Measurements from ENCODE around the gene RPL29. TPM values are rescaled to one million over a fixed set of nuclear protein-coding genes. Genes with fewer than 3 reads are reported as not detected.

Gene RPL29
- total and polyA plus RNA-seq, 2 of the 8 experiments (the other 6 are each of a cell fraction or from before 2014, with no cell fraction given): 1,467 to 2,660 TPM

DNA sequence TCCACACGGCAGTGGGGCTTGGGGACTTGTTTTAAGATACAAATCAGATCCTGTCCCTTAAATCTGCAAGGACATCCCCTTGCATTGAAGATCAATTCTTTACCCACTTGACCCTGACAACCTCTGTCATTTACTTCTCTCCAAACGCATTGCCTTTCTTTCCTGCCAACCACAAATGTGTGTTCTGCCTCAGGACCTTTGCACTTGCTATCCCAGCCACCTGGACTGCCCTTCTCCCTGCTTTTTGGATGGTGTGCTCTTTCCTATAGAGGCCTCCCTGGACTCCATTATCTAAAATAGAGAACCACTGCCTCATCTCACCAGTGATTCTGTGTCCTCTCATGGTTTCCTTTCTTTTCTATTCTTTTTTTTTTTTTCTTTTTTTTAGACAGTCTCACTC is 1.5 kb upstream of the RPL29 start:
- FAIRE-seq (no peak), DNase-seq (ENCODE audit: low read depth in 1 of 2, low spot score in 2 of 2) (no peak)
- Histone ChIP-seq H2BK5ac (ENCODE audit: low read depth, low read length) (no peak overlapping the region), H2BK120ac (replicated peaks; ENCODE audit: low read depth, low read length) (no peak overlapping the region), H3K23me2 (ENCODE audit: low read depth, low read length) (peaks cover 5% of the 10 kb centered on the region; the same call in 1 of the 2 replicates), H4K91ac (replicated peaks; ENCODE audit: insufficient read length, low read length) (no peak overlapping the region), H3K23ac (ENCODE audit: insufficient read length) (no peak overlapping the region), H4K20me1 (replicated peaks in 1 of 2; ENCODE audit: control insufficient read depth in 1 of 2, insufficient read depth in 2 of 2, low read length in 2 of 2) (peaks cover under 1 to 6% of the 10 kb centered on the region in 2 experiments), H3K27ac (ENCODE audit: low read depth, low read length) (no peak overlapping the region), H3K27me3 (replicated peaks in 1 of 4; ENCODE audit: control insufficient read depth in 3 of 4, extremely low read depth in 1 of 4, insufficient read depth in 3 of 4, low read length in 3 of 4) (no peaks in the 10 kb centered on the region; a peak in 1 of 7 replicates), H2AK5ac (ENCODE audit: low read depth, low read length) (no peak overlapping the region), H3K4me1 (replicated peaks in 1 of 4; ENCODE audit: control insufficient read depth in 3 of 4, insufficient read depth in 4 of 4, low read length in 3 of 4) (peaks cover 8 to 24% (median 10%) of the 10 kb centered on the region in 4 experiments), H4K8ac (ENCODE audit: extremely low read depth, insufficient read depth, low read length) (no peak overlapping the region), H3K14ac (ENCODE audit: insufficient read length) (no peak overlapping the region), H3K18ac (ENCODE audit: extremely low read depth, low read length) (no peak overlapping the region), H3K56ac (replicated peaks; ENCODE audit: insufficient read length, low read depth, low read length) (no peak overlapping the region), H4K5ac (ENCODE audit: insufficient read length, low read depth, low read length) (no peak overlapping the region), H3K4me2 (ENCODE audit: insufficient read depth in 1 of 2, low read depth in 2 of 2, low read length in 2 of 2) (no peak overlapping the region; a peak in 1 of 4 replicates), H2BK12ac (ENCODE audit: low read depth, low read length) (no peak overlapping the region), H3K4ac (replicated peaks; ENCODE audit: insufficient read length, low read depth, low read length) (no peak overlapping the region), H3K9ac (replicated peaks in 1 of 4; ENCODE audit: extremely low read depth in 1 of 4, low read depth in 3 of 4, low read length in 3 of 4) (no peak overlapping the region), H2BK20ac (ENCODE audit: low read length) (no peak overlapping the region), H3K79me1 (ENCODE audit: low read depth, low read length) (peaks cover 4% of the 10 kb centered on the region), H2AFZ (ENCODE audit: low read length) (no peak overlapping the region), H3K4me3 (ENCODE audit: extremely low read depth in 1 of 4, insufficient read depth in 2 of 4, low read depth in 3 of 4, low read length in 4 of 4) (no peak overlapping the region), H3K36me3 (ENCODE audit: control insufficient read depth in 2 of 4, insufficient read depth in 4 of 4, low read length in 3 of 4) (peaks cover 17 to 30% (median 24%) of the 10 kb centered on the region in 4 experiments), H2BK15ac (ENCODE audit: low read length) (peak overlapping the region; percentile 76; the same call in 1 of the 2 replicates), H3K9me3 (ENCODE audit: insufficient read depth in 2 of 2, low read depth in 1 of 2, low read length in 1 of 2) (no peaks in the 10 kb centered on the region), H3K79me2 (ENCODE audit: control insufficient read depth in 1 of 2, insufficient read depth in 2 of 2, low read length in 2 of 2) (peaks cover 0 to 17% of the 10 kb centered on the region in 2 experiments; a peak in 3 of 4 replicates)
- POLR2A ChIA-PET (ENCODE audit: partially characterized antibody): interaction anchor here (1.2 to 1.5 kb wide), 4 partner anchors 14 to 56 kb away, joined by 3 to 8 read pairs (median 4); partner anchors contain the start of gene ACY1
- 83% methylated on average over 2 of the region's 2 CpGs; no CpG with 5 or more reads in 1 of the 2 experiments for WGBS, 2 experiments (ENCODE audit: extremely low coverage in 1 of 2, insufficient coverage in 1 of 2, insufficient read length in 1 of 2, insufficient replicate concordance in 2 of 2, low coverage in 1 of 2, low lambda C conversion rate in 2 of 2, missing lambda C conversion rate in 1 of 2)
- CTCF ChIA-PET (ENCODE audit: partially characterized antibody): interaction anchor here (0.7 to 2.6 kb wide), 6 partner anchors 15 to 381 kb away, joined by 3 to 13 read pairs (median 6); no protein-coding TSS in a partner anchor
- no peak for TF ChIP-seq KDM5A (IDR thresholded peaks at IDR 0.05; ENCODE audit: low read length)
- TF ChIP-seq TCF12 (IDR thresholded peaks at IDR 0.05; ENCODE audit: low read depth, low read length): no peak
- peak; percentile 79 for TF ChIP-seq KDM1A (IDR thresholded peaks at IDR 0.05; ENCODE audit: borderline replicate concordance, low read length)
